Esophagus muscularis mucosa (tissue), 4 donors: Measurements from ENCODE around the gene SCART1. TPM values are rescaled to one million over a fixed set of nuclear protein-coding genes. Genes with fewer than 3 reads are reported as not detected.

ENCODE experiments used
- DNase-seq: peaks from one replicate; pipeline ENCODE4 v3.0.0-alpha.2; 2017; ENCODE audit errors: extremely low spot score
- H3K27ac ChIP-seq, 4 donors: fragments of 200-600 bp; sonication (generic); replicated peaks in 1 of 4; 1 replicate in 3 of 4; 2 replicates in 1 of 4; pipeline ENCODE4 v1.5.1; 2016 to 2019; ENCODE audit warnings: mild to moderate bottlenecking in 1 of 4
- H3K27me3 ChIP-seq, 4 donors: fragments of 200-600 bp; sonication (generic); one replicate each; pipeline versions ENCODE4 v1.5.1 to v1.6.0; 2016 to 2019
- H3K36me3 ChIP-seq, 4 donors: fragments of 200-600 bp; sonication (generic); one replicate each; pipeline ENCODE4 v1.5.1; 2016 to 2019
- H3K4me1 ChIP-seq, 4 donors: fragments of 200-600 bp; sonication (generic); one replicate each; pipeline ENCODE4 v1.5.1; 2016 to 2019
- H3K4me3 ChIP-seq, 4 donors: fragments of 200-600 bp; sonication (generic); 1 replicate in 2 of 4; 2 replicates in 2 of 4; pipeline ENCODE4 v1.5.1; 2016 to 2019; ENCODE audit warnings: mild to moderate bottlenecking in 4 of 4, moderate library complexity in 1 of 4
- H3K9me3 ChIP-seq, 4 donors: fragments of 200-600 bp; sonication (generic); 1 replicate in 3 of 4; 2 replicates in 1 of 4; pipeline ENCODE4 v1.5.1; 2016 to 2019
- EP300 ChIP-seq: sonication (generic); formaldehyde crosslinking; IDR thresholded peaks from one replicate; pipeline ENCODE4 v1.6.1; 2017; ENCODE audit warnings: antibody characterized with exemption
- POLR2A ChIP-seq: fragments of 450-650 bp; IDR thresholded peaks from one replicate; pipeline ENCODE4 v1.6.1; 2017; ENCODE audit warnings: antibody characterized with exemption, moderate library complexity, mild to moderate bottlenecking, low read depth
- POLR2AphosphoS5 ChIP-seq, 2 donors: sonication (generic); formaldehyde crosslinking; IDR thresholded peaks; one replicate each; pipeline ENCODE4 v1.6.1; 2017; ENCODE audit warnings: antibody characterized with exemption in 2 of 2
- WGBS: methylation state at CpG from one replicate; pipeline ENCODE4 v1.1.5; 2018; 5-methylcytosine and 5-hydroxymethylcytosine counted together
- intact Hi-C: fragments of 100-400 bp; cut with DNase I; formaldehyde crosslinking; loops from one replicate; pipeline ENCODE4 v1.15.1; 2023
- total RNA-seq, 4 donors: library from RNA; depleted of rRNA; stranded (reverse); fragments of >200 nt; gene quantifications; one replicate each; pipeline versions ENCODE4 v1.1.0 to v1.2.1, GENCODE V29; 2016
- TF ChIP-seq, protein P1 (sequence below), 3 experiments: fragments of 200-600 bp in 2 of 3; fragments of 450-650 bp in 1 of 3; sonication (generic) in 2 of 3; IDR thresholded peaks; one replicate each; pipeline ENCODE4 v1.5.1; 2017 to 2019; ENCODE audit warnings: antibody characterized with exemption in 3 of 3, mild to moderate bottlenecking in 2 of 3, moderate library complexity in 1 of 3

Gene SCART1
- total RNA-seq, 4 donors from 2014 or later = 0.65 to 1.7 (median 1.4) TPM

- TF ChIP-seq EP300 (no peak), POLR2A (no peak), POLR2AphosphoS5 (IDR thresholded peaks at IDR 0.05) (no peak)
- TF ChIP-seq, protein P1, sequence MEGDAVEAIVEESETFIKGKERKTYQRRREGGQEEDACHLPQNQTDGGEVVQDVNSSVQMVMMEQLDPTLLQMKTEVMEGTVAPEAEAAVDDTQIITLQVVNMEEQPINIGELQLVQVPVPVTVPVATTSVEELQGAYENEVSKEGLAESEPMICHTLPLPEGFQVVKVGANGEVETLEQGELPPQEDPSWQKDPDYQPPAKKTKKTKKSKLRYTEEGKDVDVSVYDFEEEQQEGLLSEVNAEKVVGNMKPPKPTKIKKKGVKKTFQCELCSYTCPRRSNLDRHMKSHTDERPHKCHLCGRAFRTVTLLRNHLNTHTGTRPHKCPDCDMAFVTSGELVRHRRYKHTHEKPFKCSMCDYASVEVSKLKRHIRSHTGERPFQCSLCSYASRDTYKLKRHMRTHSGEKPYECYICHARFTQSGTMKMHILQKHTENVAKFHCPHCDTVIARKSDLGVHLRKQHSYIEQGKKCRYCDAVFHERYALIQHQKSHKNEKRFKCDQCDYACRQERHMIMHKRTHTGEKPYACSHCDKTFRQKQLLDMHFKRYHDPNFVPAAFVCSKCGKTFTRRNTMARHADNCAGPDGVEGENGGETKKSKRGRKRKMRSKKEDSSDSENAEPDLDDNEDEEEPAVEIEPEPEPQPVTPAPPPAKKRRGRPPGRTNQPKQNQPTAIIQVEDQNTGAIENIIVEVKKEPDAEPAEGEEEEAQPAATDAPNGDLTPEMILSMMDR (IDR thresholded peaks at IDR 0.05) = no peak
- 80% methylated on average over 12 of the region's 23 CpGs for WGBS
- no peak overlapping the region for H3K4me3 ChIP-seq
- H3K27ac ChIP-seq = no peak overlapping the region
- no peaks in the 10 kb centered on the region for H3K27me3 ChIP-seq
- H3K9me3 ChIP-seq = peaks cover 0 to 24% (median 15%) of the 10 kb centered on the region in 4 donors
- H3K4me1 ChIP-seq = no peaks in the 10 kb centered on the region
- peaks cover 0 to 9% (median 1%) of the 10 kb centered on the region in 4 donors for H3K36me3 ChIP-seq
- intact Hi-C loops = no loop called here
- DNase-seq = peak; percentile 62
Observed at GRCh38 chr10:133442191-133442966, 11.4 kb upstream of the SCART1 start.

DNA sequence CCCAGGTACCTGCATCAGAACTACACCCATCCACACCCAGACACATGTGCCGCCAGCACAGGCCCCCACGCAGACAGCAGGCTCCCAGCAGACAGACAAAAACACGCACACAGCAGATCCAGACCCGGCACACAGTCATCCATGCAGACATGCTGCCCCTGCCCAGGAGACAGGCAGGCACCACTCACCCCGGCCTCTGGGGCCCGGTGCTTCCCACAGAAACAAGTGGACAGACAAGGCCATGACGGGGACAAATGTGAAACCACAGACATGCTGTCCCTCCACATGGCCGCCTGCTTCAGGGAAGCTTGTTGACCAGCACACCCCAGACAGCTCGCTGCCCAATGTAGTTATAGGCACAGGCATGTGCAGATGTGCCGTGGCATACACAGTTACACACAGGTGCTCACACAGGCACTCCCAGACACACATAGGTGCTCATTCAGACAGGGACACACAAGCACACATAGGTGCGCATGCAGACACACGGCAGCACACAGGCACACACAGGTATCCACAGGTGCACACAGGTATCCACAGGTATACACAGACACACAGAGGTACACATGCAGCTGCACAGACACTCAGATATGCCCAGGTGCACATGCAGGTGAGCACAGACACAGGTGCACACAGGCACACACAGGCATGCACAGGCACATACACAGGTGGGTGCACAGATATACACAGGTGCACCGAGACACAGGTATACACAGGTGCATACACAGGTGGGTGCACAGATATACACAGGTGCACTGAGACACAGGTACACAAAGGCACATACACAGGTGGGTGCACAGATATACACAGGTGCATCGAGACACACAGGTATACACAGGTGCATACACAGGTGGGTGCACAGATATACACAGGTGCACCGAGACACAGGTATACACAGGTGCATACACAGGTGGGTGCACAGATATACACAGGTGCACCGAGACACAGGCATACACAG lies 10.5 kb upstream of the SCART1 start:
- no peaks in the 10 kb centered on the region for H3K27me3 ChIP-seq
- TF ChIP-seq, protein P1 (IDR thresholded peaks at IDR 0.05) = no peak
- no peak for TF ChIP-seq EP300
- no peak for TF ChIP-seq POLR2AphosphoS5 (IDR thresholded peaks at IDR 0.05)
- TF ChIP-seq POLR2A = no peak
- H3K4me1 ChIP-seq = no peaks in the 10 kb centered on the region
- intact Hi-C loops = no loop called here
- no peak overlapping the region for H3K4me3 ChIP-seq
- H3K36me3 ChIP-seq = peaks cover 0 to 9% (median 1%) of the 10 kb centered on the region in 4 donors
- DNase-seq = no peak
- WGBS = 85% methylated on average over 16 of the region's 16 CpGs
- H3K9me3 ChIP-seq = peaks cover 0 to 33% (median 24%) of the 10 kb centered on the region in 4 donors
- H3K27ac ChIP-seq = no peak overlapping the region

DNA sequence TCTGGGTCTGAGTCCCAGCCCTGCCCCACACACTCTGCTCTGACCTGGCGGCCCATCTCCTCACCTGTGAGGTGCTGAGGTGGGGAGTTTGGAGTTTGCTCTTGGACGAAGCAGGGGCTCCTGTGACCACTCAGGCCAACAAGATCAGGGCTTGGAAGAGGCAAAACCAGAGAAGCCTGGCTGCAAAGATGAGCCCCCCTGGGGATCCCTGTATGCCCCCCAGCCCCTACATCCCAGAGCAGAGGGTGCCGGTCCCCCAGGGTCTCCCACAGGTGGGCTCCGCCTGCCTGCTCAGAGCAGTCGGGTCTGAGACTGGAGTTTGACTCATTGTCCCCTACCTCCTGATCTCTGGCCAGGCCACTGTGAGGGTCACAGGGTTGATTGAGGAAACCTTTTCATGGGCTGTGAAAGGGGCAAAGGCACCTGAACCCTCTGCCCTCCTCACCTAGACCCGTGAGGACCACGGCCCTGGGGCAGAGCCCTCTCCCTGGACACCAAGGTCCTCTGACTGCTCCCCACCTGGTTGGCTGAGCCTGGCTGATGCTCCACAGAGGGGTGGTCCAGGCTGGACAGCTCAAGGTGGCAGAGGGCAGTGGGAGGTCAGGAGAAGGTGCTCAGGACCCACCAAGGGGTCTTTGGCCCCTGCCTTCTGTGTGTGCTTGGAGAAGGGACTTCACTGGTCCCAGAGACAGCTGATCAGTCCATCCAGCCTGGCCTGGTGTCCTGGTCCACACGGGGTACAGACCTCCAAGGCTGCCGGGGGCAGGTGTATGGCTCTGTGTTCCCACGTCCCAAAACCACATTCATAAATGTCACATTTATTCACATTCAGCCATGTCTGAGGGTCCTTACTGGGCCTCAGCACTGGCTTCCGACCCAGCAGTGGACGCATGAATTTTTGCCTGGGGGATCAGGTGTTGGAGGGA lies 9.1 kb upstream of the SCART1 start:
- H3K27me3 ChIP-seq = no peaks in the 10 kb centered on the region
- peaks cover 0 to 43% (median 31%) of the 10 kb centered on the region in 4 donors for H3K9me3 ChIP-seq
- H3K4me1 ChIP-seq = no peaks in the 10 kb centered on the region
- no peak for TF ChIP-seq POLR2A
- TF ChIP-seq, protein P1 (IDR thresholded peaks at IDR 0.05) = no peak
- TF ChIP-seq EP300 = no peak
- TF ChIP-seq POLR2AphosphoS5 (IDR thresholded peaks at IDR 0.05) = no peak
- intact Hi-C loops = no loop called here
- DNase-seq = peak; percentile 21
- H3K36me3 ChIP-seq = peaks cover 0 to 9% (median 1%) of the 10 kb centered on the region in 4 donors
- WGBS = 90% methylated on average over 8 of the region's 12 CpGs
- H3K27ac ChIP-seq = no peak overlapping the region
- no peak overlapping the region for H3K4me3 ChIP-seq

GRCh38 chr10:133445268-133445732 lies 8.4 kb upstream of the SCART1 start:
- no peaks in the 10 kb centered on the region for H3K27me3 ChIP-seq
- peaks cover 0 to 9% (median 1%) of the 10 kb centered on the region in 4 donors for H3K36me3 ChIP-seq
- WGBS = 89% methylated on average over 22 of the region's 22 CpGs
- no peak overlapping the region for H3K4me3 ChIP-seq
- TF ChIP-seq POLR2AphosphoS5 (IDR thresholded peaks at IDR 0.05) (no peak), EP300 (no peak), POLR2A (no peak)
- TF ChIP-seq, protein P1 (IDR thresholded peaks at IDR 0.05) = no peak
- no peak overlapping the region for H3K27ac ChIP-seq
- intact Hi-C loops = no loop called here
- H3K4me1 ChIP-seq = no peaks in the 10 kb centered on the region
- H3K9me3 ChIP-seq = peaks cover 0 to 43% (median 31%) of the 10 kb centered on the region in 4 donors
- peak; percentile 31 for DNase-seq
